GM19467 (cell line): ENCODE results near the gene GPS1.
"Not testable (repeated sequence)": the region's sequence is repeated elsewhere in the genome, so short reads cannot be mapped to it uniquely, and the experiment has no call there.

ENCODE experiments used
- ATAC-seq: cut with Tn5 transposase; IDR thresholded peaks from one replicate; pipeline ENCODE4 v1.9.1; 2021; ENCODE audit warnings: mild to moderate bottlenecking, moderate library complexity; ENCODE audit not compliant: unreplicated experiment

The GPS1 gene

GRCh38 chr17:82025401-82026107 is 26.1 kb upstream of the GPS1 start:
- ATAC-seq: no peak

GRCh38 chr17:82028246-82028645 is 23.5 kb upstream of the GPS1 start:
- ATAC-seq: no peak

- no peak for ATAC-seq
These were observed 22.7 kb upstream of the GPS1 start for GRCh38 chr17:82028966-82029365.

- no peak for ATAC-seq
These were observed 22.3 kb upstream of the GPS1 start for GRCh38 chr17:82029391-82029790.

GRCh38 chr17:82029990-82030469 is 21.7 kb upstream of the GPS1 start:
- ATAC-seq: no peak

GRCh38 chr17:82030470-82031302 is 21.0 kb upstream of the GPS1 start:
- ATAC-seq: no peak

- no peak for ATAC-seq
These were observed 20.3 kb upstream of the GPS1 start, which contains the start of gene RAC3 for GRCh38 chr17:82031303-82031884. TSS of gene RAC3 (plus strand) at chr17:82031678. CDS start at chr17:82031762, 84 bp downstream.

GRCh38 chr17:82031885-82032627 is 19.6 kb upstream of the GPS1 start:
- no peak for ATAC-seq

GRCh38 chr17:82033359-82034085 is 18.2 kb upstream of the GPS1 start:
- no peak for ATAC-seq

- no peak for ATAC-seq
These were observed 17.2 kb upstream of the GPS1 start for GRCh38 chr17:82034371-82035011.

GRCh38 chr17:82035488-82035887 is 16.2 kb upstream of the GPS1 start:
- ATAC-seq: no peak

GRCh38 chr17:82035956-82036633 is 15.6 kb upstream of the GPS1 start:
- ATAC-seq: no peak

- ATAC-seq: no peak
These were observed 15.0 kb upstream of the GPS1 start for GRCh38 chr17:82036634-82037091.

GRCh38 chr17:82037092-82037888 is 14.4 kb upstream of the GPS1 start, which contains the start of gene DCXR:
TSS of gene DCXR (minus strand) at chr17:82037697. CDS start at chr17:82037682, 15 bp downstream.
- peak; percentile 77 for ATAC-seq

GRCh38 chr17:82037889-82038195 is 13.9 kb upstream of the GPS1 start:
- ATAC-seq: no peak

GRCh38 chr17:82038796-82039409 is 12.8 kb upstream of the GPS1 start:
- ATAC-seq: not testable (repeated sequence)

GRCh38 chr17:82039695-82040299 is 11.9 kb upstream of the GPS1 start:
- no peak for ATAC-seq
